Inflammatory macrophage (primary cell): ENCODE results near the gene TBC1D14.

Source experiments
- DNase-seq, 2 donors: peaks; one replicate each; pipeline ENCODE4 v3.0.0-alpha.2; 2020 to 2022

The TBC1D14 gene

GRCh38 chr4:6955261-6955911, 45.8 kb downstream of the TBC1D14 start:
- DNase-seq: no peak

GRCh38 chr4:6956087-6956433, 46.4 kb downstream of the TBC1D14 start:
- no peak for DNase-seq

GRCh38 chr4:6956434-6957147, 47.0 kb downstream of the TBC1D14 start:
- DNase-seq: no peak

- no peak for DNase-seq
These were observed 47.5 kb downstream of the TBC1D14 start for GRCh38 chr4:6957148-6957520.

- no peak for DNase-seq
These were observed 48.4 kb downstream of the TBC1D14 start for GRCh38 chr4:6957994-6958393.

GRCh38 chr4:6959261-6959660, 49.6 kb downstream of the TBC1D14 start:
- no peak for DNase-seq

- no peak for DNase-seq
These were observed 50.5 kb downstream of the TBC1D14 start for GRCh38 chr4:6960154-6960553.

GRCh38 chr4:6960628-6961412, 51.2 kb downstream of the TBC1D14 start:
- no peak for DNase-seq

- DNase-seq: no peak
These were observed 52.0 kb downstream of the TBC1D14 start for GRCh38 chr4:6961496-6962210.

- no peak for DNase-seq
These were observed 52.8 kb downstream of the TBC1D14 start for GRCh38 chr4:6962211-6963041.

- no peak for DNase-seq
These were observed 53.5 kb downstream of the TBC1D14 start for GRCh38 chr4:6963139-6963611.

GRCh38 chr4:6964858-6965257, 55.2 kb downstream of the TBC1D14 start:
- peak in 1 of 2 donors; percentile 15 for DNase-seq

GRCh38 chr4:6965329-6965728, 55.7 kb downstream of the TBC1D14 start:
- no peak for DNase-seq

GRCh38 chr4:6967846-6968340, 58.3 kb downstream of the TBC1D14 start:
- DNase-seq: no peak

- DNase-seq: no peak
These were observed 58.9 kb downstream of the TBC1D14 start for GRCh38 chr4:6968496-6968895.

- no peak for DNase-seq
These were observed 60.5 kb downstream of the TBC1D14 start for GRCh38 chr4:6969826-6970800.

- DNase-seq: no peak
These were observed 62.1 kb downstream of the TBC1D14 start for GRCh38 chr4:6971536-6972374.

GRCh38 chr4:6972375-6972650, 62.7 kb downstream of the TBC1D14 start:
- DNase-seq: no peak

- no peak for DNase-seq
These were observed 63.3 kb downstream of the TBC1D14 start for GRCh38 chr4:6972911-6973310.
